Measurements from ENCODE around the gene MVK.

MVK gene

GRCh38 chr12:109573029-109573913 is at the start of gene MVK, which contains the start of gene MMAB:
Gene MVK, plus strand, starts transcription at chr12:109573794. Its CDS starts 1,029 bp downstream, at chr12:109574823.
Gene MMAB, minus strand, starts transcription at chr12:109573504. Its CDS starts 24 bp downstream, at chr12:109573480.
- peak; percentile 99 for DNase-seq

GRCh38 chr12:109524466-109525278 is 48.9 kb upstream of the MVK start:
- DNase-seq: no peak

GRCh38 chr12:109525279-109525585 is 48.4 kb upstream of the MVK start:
- no peak for DNase-seq

GRCh38 chr12:109527489-109528123 is 46.0 kb upstream of the MVK start:
- DNase-seq: no peak

DNA sequence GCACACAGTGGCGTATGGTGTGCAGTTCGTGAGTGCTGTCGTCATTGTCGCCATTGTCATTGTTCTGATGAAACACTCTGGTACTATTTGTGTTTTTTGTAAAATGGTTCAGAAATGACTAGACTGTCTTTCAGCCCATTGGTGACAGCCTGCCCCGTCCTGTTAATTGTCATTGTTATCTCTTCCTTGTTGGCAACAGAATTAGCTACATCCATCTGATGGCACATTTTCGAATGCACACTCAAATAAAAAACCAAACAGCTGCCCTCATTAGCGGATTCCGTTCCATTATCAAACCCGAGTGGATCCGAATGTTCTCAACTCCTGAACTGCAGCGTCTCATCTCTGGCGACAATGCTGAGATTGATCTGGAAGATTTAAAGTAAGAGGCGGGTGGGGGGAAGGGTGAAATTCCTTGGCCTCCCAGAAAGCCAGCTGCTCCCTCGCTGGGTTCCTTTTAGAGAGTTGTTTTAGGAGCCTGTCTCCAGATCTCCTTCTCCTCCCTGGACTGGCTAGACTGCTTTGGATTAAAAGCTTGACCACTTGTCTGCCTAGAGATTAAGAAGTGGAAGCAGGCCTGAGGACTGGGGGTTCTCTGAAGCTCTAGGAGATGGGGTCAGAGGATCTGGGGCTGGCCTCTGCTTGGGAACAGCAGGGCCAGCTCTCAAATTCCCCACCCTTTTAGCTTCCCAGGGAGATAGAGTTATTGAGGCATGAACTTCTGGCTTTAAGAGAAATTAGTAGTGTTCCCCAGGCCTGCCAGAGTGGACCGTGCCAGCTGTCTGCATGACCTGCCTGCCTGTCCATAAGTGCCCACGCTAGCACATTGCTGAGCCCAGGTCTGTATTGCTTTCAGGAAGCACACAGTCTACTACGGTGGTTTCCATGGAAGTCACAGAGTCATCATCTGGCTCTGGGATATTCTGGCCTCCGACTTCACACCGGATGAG is 43.6 kb upstream of the MVK start:
- DNase-seq: no peak

DNA sequence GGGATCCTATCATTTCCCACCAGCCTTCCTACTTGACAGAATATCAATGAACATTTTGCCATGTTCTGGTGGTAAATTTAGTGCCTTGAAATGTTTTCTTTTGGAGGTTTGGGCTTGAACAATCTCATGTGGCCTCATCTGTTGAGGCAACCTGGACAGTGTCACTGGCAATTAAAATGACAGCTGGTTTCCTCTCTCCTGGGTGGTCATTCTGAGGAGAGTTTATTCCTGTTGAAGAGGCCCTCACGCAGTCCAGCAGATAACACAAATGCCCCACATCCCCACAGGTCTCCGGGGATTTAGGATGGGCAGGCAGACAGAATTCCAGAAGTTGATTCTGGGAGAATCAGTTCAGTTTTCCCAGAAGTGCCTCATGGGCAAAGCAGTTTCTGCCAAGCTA is 42.2 kb upstream of the MVK start:
- DNase-seq: no peak

DNA sequence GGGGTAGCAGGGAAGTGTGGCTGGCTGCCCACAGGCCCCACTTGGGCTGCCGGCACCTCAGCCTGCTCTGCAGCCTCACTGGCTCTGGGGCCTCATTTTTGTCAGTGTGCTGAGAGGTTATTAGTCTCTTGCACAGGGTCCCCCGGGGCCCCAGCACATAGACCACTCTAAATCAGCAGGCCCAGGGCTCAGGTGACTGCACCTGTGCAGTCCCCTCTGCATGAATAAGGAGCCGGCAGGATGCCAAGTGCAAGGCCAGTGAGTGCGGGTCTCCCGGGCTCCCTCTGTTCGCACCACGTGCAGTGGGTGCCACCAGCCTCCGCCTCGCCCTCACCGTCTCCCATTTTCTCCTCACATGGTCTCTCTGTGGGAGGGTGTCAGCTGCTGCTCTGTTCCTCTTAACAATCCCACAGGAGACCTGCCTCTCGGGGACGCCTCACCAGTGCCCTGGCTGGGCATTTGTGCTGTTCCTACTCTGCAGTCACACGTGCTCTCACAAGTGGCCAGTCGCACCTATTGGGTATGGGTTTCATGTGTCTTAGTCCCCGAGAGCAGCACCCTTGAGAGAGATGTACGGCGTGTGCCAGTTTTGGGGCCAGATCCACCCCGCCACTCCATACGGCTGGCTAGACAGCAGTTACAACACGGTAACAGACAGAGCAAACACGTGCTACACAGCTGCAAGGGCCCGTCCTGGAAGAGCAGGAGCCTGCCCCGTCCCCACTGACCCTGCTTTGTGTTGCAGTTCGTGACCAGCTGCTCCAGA is 40.7 kb upstream of the MVK start:
- DNase-seq: no peak

DNA sequence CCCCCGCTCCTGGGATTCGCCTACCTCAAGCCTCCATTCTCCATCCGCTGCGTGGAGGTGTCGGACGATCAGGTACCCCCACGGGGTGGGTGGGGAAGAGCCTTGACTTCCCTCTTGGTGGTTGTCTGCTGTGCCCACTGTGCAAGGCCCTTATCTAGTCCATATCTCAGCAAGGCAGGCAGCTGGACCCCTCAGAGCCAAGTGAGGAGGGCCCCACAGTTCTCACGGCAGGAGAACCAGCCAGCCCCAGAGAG is 40.2 kb upstream of the MVK start:
- no peak for DNase-seq

- DNase-seq: no peak
Measured at GRCh38 chr12:109534456-109534855, 39.1 kb upstream of the MVK start.

DNA sequence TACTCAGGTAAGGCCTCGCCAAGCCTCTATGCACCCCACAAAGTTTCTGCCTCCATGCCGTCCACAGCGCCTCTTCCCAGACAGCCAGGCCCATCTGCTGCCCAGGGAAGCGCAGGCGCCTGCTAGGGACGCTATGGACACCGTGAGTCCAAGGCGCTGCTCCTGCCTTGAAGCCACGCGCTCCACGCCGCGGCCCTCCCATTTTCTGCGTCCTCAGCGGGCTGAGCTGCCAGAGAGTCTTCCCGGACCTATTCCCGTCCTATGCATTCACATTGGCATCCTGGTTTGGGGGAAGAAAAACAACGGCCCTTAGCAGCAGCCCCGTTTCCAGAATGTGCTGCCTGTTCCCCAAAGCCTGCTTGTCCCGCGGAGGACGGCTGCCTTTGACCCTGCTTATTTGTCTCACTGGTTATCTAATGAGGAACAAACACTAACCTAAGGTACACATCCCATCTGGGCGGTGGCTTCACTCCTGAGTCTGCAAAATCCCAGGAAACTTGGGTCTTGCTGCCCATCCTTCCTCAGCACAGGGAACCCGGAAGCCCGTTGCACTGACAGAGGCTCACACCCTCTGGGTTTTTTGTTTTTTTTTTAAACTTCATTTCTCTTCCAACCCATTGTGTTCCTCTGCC is 38.2 kb upstream of the MVK start:
- no peak for DNase-seq

DNA sequence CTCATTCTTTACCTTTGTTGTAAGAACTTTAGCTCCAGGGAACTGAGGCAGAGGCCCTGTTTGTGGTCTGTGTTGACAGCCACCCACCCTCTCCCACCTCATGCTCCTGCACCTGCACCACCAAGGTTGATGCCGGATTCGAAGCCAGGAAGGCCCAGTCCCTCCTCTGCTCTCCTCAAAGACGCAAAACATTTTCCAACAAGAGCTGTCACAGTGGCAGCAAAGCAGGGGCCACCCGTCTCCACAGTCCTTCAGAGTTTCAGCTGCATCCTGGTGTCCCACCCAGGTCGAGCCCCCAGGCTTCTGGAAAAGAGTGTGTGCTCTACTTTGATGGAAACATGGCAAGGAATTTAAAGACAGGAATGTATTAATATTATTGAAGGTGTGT is 37.7 kb upstream of the MVK start:
- no peak for DNase-seq

GRCh38 chr12:109537136-109537535 is 36.5 kb upstream of the MVK start:
- DNase-seq: no peak

GRCh38 chr12:109538191-109538863 is 35.3 kb upstream of the MVK start:
- no peak for DNase-seq

- DNase-seq: no peak
Measured at GRCh38 chr12:109539508-109539907, 34.1 kb upstream of the MVK start.

- no peak for DNase-seq
Measured at GRCh38 chr12:109540526-109541412, 32.8 kb upstream of the MVK start.

DNA sequence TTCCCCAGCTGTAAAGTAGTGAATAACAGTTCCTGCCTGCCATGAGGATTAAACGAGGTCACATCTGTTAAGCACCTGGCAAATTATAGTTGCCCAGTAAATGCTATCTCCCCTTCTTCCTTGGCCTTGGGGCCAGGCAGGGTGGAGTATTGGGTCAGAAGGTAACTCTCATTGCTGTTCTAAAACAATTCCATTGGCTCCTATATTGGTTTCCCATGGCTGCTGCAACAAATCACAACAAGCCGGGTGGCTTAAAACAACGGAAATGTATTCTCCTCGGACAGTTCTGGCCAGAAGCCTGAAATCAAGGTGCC is 32.2 kb upstream of the MVK start:
- DNase-seq: no peak

DNA sequence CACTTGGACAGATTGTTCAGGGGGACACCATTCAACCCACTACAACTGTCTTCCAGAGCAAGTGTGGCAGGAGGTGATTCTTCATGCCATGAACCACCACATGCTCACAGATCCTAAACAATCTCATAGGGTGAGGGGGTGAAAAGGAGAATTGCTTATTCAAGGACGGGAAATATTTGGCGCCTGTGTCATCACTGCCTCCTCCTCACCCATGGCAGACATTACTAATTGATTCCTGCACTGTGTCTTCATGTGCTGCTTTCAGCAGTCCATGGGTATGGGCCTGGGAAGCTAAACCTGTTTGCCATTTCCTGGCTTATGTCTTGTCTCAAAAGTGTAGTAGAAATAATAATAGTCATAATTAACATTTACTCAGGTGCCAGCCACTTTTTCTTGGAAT is 31.6 kb upstream of the MVK start:
- DNase-seq: no peak

GRCh38 chr12:109542876-109543275 is 30.7 kb upstream of the MVK start:
- DNase-seq: no peak

DNA sequence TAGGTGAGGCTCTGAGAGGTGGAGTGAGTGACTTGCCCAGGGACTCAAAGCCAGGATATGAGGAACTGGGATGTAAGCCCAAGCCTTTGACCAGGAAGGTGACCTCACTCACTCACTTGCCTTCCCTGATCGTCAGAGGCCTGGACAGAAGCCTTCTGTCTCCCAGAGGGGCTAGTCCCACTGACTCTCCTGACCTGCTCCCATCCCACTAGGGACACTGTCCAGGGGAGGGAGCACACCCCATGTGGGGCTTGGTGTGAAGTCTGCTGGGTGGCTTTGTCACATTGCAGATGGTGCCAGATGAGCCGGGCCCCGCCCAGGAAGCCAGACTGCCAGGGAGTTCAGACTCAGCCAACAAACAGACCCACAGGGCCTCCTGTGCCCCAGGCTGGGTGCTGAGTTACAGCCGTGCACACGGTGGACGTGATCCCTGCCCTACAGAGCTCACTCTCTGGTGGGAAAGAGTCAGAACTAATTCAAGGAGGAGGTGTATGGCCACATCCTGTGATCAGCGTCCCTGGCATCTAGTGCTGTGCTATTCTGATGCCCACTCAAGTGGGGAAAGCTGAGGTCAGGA is 28.6 kb upstream of the MVK start:
- DNase-seq: peak; percentile 11

- DNase-seq: no peak
Measured at GRCh38 chr12:109545826-109546225, 27.8 kb upstream of the MVK start.
